Hypothalamus (tissue), 51 donors: ENCODE results near the gene CSRP3.

Experiments
- DNase-seq, 51 donors: peaks; one replicate each; lab custom pipeline; 2025; lab: John Stamatoyannopoulos, UW

Gene CSRP3

DNA sequence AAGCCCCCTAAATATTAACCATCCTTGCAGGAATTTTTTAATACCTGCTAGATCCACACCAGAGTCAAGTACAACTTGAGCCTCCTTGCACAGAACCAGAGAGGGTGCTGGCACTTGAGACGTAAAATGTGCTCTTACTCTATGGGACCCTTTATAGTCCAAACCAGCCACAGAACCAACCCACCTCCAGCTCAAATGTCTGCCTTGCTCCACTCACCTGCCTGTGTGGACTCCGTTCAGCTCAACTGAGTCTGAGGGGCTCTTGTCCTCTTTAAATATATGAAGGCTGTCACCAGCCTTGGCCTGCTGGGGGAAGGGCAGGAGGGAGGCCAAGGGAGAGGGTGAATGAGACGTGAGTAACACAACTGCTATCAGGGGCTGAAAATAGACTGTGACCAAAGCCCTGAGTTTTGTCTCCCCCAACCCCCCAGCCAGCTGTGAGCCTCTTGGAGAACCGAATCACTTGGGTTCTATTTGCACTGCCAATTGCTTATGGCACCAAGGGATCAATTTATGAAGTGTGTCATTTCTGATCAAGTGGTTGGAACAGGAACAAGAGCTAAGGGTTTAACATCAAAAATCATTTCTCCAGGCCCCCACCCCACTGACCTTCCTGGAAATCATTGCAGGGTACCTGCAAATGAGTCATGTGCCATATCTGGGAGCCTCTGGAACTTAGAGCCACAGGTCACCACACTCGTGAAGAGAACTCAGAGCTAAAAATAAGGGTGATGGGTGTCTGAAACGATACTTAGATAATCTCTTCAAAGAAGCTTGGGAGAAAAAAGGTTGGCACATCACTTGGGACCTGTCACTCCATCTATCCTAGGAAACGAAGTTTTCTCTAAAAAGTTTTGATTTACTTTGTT lies at the start of gene CSRP3:
CSRP3 (minus strand) TSS at position 247 of the 869 bp plus-strand sequence. CDS start 9,535 bp downstream, outside the sequence.
- DNase-seq: no peak

GRCh38 chr11:19251577-19251976 lies 49.8 kb upstream of the CSRP3 start:
- no peak for DNase-seq

GRCh38 chr11:19246816-19247215 lies 45.0 kb upstream of the CSRP3 start:
- DNase-seq: no peak

DNA sequence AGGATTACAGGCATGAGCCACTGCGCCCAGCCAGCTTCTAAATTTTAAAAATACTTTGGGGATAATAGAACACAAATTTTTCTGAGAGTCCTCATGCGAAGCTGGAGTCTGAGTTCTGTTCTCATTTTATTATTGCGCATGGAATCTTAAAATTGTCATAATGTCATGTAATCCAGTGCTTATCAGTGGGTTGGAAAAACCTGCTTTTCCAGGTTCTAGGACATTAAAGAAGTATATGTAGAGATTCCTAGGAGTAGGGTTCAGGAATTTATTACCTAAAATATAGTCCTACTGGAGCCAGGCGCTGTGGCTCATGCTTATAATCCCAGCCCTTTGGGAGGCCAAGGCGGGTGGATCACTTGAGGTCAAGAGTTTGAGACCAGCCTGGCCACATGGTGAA lies 43.6 kb upstream of the CSRP3 start:
- DNase-seq: no peak

DNA sequence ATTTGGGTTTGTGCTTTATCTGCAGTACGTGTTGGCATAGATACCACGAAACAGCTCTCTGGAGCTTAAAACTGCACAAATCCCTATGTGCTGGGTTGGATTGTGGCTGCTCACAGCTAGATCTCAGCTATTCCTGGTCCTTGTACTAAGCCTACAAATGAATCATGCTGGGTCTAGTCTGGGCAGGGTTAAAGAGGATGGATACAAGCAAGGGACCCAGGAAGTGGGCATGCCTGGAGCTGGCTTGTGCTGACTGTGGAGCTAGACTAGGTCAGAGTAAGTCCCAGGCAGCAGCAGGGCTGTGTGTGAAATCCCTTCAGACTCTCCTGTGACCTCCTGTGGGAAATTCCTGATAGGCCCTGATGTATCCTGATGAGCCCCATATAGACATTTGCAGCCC lies 42.8 kb upstream of the CSRP3 start:
- DNase-seq: no peak

GRCh38 chr11:19244084-19244483 lies 42.3 kb upstream of the CSRP3 start:
- DNase-seq: no peak

GRCh38 chr11:19243613-19244012 lies 41.8 kb upstream of the CSRP3 start:
- no peak for DNase-seq

DNA sequence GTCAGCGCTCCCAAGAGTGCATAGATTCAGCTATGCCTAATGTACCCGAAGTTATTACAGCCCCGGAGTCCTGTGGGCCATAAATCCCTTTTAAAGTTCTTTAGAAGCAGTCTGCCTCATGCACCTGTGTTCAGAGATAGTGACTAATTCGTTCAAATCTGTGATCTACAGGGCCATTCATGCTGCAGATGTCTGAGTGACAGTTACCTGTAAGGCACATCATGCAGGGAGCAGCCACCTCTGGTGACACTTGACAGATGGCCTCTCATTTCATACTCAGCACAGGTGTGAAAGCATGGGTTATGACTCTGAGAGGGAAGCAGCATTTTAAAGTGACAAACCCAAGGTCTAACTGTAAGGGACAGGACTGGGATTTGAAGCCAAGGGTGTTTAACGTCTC lies 41.4 kb upstream of the CSRP3 start:
- DNase-seq: no peak

- no peak for DNase-seq
Measured at GRCh38 chr11:19242179-19242932, 40.6 kb upstream of the CSRP3 start.

DNA sequence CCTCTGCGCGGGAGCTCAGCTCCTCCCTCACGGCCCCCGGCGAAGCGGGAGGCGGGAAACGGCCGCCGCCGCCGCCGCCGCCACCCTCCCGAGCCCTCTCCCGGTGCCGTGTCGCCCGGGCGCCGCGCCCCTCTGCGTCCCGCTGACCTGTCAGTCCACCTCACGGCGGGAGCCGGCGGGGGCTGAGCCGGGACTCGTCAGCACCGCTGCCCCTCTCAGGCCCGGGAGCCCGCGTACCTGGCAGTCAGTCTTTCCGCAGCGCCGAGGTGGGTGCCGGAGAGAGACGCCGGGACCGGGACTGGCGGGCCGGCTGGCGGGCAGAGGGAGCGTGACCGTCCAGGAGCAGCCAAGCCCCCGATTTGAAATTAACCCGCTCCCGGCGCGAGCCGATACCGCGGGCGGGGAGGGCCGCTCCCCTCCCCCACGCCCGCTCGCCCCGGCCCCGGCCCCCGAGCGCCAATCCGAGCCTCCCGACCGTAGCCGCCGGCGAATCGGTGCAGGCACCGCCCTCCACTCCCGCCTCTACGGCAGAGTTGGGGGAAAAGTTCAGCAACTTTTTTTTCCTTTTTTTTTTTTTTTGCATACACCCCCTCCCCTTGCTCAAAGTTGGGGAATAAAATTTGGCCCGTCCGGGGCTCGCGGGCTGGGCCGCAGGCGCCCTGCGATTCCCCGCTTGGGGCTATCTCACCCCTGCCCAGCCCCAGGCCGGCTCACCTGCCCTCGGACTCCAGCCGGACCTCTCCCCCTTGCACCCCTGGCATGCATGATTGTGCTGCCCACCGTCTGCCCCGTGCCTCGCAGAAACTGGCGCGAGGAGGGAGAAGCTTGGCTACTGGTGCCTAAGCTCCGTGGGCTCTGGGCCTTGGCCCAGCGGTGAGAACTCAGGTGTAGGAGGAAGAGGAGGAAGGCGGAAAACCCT lies 39.7 kb upstream of the CSRP3 start:
- peak in 2 of 51 donors; percentile 5 to 37 for DNase-seq

GRCh38 chr11:19240420-19241259 lies 38.9 kb upstream of the CSRP3 start, which contains the start of gene E2F8:
TSS of gene E2F8 (minus strand) at chr11:19240945. CDS start at chr11:19240121, 824 bp downstream.
- peak in 50 of 51 donors; percentile 33 to 91 (median 82) for DNase-seq

DNA sequence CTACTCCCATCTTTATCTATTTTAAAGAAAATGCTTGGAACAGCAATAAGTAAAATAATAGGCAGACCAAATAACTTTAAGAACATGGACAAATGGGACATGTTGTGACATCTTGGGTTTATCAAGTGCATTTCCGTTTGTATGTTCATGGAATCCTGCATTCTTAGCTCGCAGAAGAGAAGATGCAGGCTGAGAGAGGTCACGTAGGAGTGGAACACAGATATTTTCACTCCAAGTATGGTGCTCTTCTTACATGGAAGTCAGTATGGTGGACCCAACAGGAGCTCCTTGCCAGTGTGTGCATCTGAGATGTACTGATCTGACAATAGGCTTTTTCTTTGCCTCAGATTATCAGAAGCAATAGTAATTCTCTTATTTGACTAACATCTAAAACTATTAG lies 37.3 kb upstream of the CSRP3 start:
- no peak for DNase-seq

- no peak for DNase-seq
Measured at GRCh38 chr11:19237813-19238212, 36.0 kb upstream of the CSRP3 start.

DNA sequence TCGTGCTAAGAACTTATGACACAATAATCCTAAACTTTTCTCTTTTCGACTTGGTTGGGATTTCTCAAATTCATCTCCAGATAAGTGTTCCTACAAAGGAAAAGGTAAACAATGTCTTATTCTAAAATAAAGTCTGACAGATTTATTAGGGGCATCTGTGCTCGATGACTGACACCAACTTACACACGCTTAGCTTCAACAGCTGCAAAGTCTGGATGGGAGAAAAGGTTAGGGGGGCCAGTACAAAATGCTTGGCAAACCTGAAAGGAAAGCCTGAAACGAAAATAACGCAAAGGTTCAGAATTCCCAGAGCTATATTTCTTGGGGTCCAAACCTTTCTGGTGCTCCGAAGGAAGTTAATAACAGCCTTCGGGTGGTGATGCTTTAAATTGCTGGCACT lies 35.6 kb upstream of the CSRP3 start:
- no peak for DNase-seq

- no peak for DNase-seq
Measured at GRCh38 chr11:19234231-19234817, 32.5 kb upstream of the CSRP3 start.

- no peak for DNase-seq
Measured at GRCh38 chr11:19232910-19233503, 31.2 kb upstream of the CSRP3 start.

DNA sequence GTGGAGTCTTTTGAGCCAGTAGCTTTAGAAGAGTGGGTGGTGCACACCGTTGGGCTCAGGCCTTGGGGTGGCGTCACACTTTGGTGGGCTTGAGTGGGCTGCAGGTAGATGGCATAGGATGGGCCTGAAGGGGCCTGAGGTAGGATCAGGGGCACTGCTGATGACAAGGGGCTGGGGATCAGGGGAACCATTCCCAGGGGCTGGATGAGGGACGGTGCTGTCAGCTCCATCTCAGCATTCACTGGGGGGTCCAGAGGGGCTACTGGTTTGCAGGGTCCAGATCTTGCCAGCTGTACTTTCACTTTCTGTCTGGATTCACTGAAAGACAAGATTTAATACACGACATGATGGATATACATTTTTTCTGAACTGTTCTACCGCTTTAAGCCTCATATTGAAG lies 27.9 kb upstream of the CSRP3 start:
- DNase-seq: no peak

- DNase-seq: no peak
Measured at GRCh38 chr11:19228968-19229367, 27.2 kb upstream of the CSRP3 start.
